ENCODE measurements around the gene MYRIP. TPM values are rescaled to one million over a fixed set of nuclear protein-coding genes. Genes with fewer than 3 reads are reported as not detected.

MYRIP gene
- total RNA-seq, 1 donor: not detected

DNA sequence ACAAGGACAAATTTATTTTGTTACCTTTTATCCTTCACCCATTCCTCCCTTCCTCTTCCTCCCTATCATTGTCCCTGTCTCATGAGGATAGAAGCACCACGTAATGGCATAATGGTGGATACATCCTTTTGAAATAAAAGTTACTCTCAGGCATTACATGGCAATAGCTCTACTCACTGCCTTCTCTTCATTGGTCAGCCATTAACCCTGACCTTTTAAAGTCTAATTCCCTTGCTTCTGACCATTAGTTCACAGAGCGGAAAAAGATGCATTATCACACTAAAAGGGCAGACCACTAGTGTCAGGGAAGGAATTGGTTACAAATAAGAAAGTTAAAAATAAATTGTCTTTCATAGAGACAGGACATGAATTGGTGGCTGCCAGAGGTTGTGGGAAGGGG is 445.5 kb downstream of the MYRIP start:
- no peak for DNase-seq (ENCODE audit: low read depth)
- TF ChIP-seq, protein P1, sequence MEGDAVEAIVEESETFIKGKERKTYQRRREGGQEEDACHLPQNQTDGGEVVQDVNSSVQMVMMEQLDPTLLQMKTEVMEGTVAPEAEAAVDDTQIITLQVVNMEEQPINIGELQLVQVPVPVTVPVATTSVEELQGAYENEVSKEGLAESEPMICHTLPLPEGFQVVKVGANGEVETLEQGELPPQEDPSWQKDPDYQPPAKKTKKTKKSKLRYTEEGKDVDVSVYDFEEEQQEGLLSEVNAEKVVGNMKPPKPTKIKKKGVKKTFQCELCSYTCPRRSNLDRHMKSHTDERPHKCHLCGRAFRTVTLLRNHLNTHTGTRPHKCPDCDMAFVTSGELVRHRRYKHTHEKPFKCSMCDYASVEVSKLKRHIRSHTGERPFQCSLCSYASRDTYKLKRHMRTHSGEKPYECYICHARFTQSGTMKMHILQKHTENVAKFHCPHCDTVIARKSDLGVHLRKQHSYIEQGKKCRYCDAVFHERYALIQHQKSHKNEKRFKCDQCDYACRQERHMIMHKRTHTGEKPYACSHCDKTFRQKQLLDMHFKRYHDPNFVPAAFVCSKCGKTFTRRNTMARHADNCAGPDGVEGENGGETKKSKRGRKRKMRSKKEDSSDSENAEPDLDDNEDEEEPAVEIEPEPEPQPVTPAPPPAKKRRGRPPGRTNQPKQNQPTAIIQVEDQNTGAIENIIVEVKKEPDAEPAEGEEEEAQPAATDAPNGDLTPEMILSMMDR (IDR thresholded peaks at IDR 0.05; ENCODE audit: insufficient read depth, low read depth, low read length): no peak
- no peak overlapping the region for H3K4me3 ChIP-seq (ENCODE audit: low read depth, low read length)

DNA sequence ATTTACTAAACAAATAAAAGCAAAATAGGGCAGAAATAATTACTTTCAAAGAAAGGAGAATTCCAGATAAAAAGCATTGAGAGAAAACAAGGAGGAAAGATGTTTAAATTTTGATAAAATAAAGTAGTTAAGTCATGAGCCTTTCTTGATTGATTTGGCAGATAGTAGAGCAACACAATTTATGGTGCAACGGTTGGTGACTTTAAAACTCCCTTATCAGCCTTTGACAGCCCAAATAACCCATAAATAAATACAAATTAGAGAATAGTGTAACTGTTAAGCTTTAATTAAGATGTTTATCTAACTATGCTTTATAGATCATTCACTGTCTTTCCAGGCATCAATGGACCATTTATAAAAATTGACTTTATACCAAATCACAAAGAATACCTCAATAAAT is 446.1 kb downstream of the MYRIP start:
- H3K4me3 ChIP-seq (ENCODE audit: low read depth, low read length): no peak overlapping the region
- no peak for DNase-seq (ENCODE audit: low read depth)
- TF ChIP-seq, protein P1 (IDR thresholded peaks at IDR 0.05; ENCODE audit: insufficient read depth, low read depth, low read length): no peak

DNA sequence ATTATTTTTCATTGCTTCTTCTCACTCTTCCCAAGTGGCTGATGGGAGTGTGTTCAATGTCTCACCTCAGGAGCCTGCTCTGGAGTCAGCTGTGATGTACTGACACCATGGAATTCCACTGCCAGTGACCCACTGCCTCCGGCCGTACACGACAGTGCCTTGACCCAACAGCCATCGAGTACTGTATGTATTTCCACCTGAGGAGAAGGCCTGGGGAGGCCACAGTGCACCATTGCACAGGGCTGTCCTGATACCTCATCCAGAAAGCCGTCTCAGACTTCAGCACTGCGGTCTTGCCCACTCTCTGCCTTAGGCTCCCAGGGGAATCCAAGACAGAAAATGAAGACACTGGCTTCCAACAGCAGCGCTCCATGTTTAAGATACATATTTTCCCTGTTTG is 448.7 kb downstream of the MYRIP start:
- DNase-seq (ENCODE audit: low read depth): no peak
- H3K4me3 ChIP-seq (ENCODE audit: low read depth, low read length): no peak overlapping the region
- TF ChIP-seq, protein P1 (IDR thresholded peaks at IDR 0.05; ENCODE audit: insufficient read depth, low read depth, low read length): no peak

DNA sequence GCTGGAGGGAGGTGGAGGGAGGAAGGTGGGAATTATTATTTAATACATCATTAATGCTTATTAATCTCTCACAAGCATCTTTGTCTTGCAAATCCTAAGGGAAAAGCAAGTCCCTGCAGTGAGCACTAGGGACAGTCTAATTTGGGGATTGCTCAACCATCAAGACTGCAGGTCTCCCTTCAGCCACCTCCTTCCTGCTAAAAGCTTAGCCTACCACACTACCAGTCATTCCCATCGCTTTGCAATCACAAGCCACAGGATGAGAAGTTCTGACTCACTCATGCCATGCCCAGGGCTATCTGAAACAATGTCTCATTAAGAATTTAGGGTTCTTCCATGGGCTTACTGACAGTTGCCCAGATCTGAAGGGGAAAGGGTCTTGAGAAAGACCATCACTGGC is 449.1 kb downstream of the MYRIP start:
- DNase-seq (ENCODE audit: low read depth): peak; percentile 1
- no peak overlapping the region for H3K4me3 ChIP-seq (ENCODE audit: low read depth, low read length)
- TF ChIP-seq, protein P1 (IDR thresholded peaks at IDR 0.05; ENCODE audit: insufficient read depth, low read depth, low read length): no peak

DNA sequence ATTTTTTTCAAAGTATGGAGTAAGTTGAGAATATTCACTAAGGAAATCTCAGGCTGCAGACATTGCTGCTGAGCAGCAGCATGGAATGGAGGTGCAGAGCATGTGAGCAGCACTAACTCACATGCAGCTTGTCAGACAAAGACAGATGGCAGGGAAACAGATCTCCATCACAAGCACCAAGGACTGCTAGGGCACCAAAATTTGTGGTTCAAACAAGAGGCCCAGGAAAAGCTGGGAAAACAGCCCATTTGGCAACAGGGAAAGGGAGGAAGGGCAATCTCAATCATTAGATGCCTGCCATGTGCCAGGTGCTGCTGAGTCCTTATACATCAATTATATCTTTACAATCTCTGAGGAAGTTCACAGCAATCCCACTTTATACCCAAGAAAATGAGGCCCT is 452.9 kb downstream of the MYRIP start:
- H3K4me3 ChIP-seq (ENCODE audit: low read depth, low read length): no peak overlapping the region
- DNase-seq (ENCODE audit: low read depth): no peak
- TF ChIP-seq, protein P1 (IDR thresholded peaks at IDR 0.05; ENCODE audit: insufficient read depth, low read depth, low read length): no peak

DNA sequence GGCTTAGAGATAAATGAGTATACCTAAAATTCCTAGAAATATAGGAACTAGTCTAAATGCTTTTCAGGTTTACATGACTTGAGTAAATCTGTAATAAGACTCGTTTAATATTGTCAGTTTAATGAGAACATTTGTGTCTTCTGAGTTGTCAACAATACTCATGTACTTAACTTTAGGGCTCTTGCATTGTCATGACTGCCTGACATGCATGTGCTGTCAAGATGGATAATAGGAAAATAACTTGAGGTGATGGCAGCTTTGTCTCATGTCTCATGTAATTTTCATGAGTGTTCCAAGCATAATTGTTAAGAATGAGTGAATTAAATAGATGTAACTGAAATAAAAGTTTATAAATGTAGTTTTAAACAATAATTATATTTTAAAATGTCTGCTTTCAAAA is 455.0 kb downstream of the MYRIP start:
- H3K4me3 ChIP-seq (ENCODE audit: low read depth, low read length): no peak overlapping the region
- DNase-seq (ENCODE audit: low read depth): no peak
- TF ChIP-seq, protein P1 (IDR thresholded peaks at IDR 0.05; ENCODE audit: insufficient read depth, low read depth, low read length): no peak

DNA sequence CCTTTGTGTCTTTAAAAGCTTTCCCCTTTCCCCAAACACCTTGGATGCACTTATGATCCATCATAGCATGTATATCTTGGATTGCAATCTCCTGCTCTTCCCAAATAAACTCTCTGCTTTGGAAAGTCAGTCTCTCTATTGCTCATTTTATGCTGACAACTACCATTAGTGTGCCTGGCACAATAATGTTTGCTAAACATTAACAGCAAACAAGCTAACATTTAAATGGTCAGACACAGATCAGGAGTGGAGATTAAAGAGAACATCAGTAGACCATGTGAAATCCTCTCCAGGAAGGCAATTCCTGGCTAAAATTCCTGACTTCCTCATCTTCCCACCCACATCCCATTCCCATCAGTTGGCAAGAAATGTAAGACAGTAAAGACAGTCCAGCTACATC is 455.8 kb downstream of the MYRIP start:
- TF ChIP-seq, protein P1 (IDR thresholded peaks at IDR 0.05; ENCODE audit: insufficient read depth, low read depth, low read length): no peak
- DNase-seq (ENCODE audit: low read depth): no peak
- no peak overlapping the region for H3K4me3 ChIP-seq (ENCODE audit: low read depth, low read length)

Measured in fibroblast of villous mesenchyme (primary cell).